ENCODE measurements around the gene ZNF670.
"Not testable (repeated sequence)": the region's sequence is repeated elsewhere in the genome, so short reads cannot be mapped to it uniquely, and the experiment has no call there.

DNA sequence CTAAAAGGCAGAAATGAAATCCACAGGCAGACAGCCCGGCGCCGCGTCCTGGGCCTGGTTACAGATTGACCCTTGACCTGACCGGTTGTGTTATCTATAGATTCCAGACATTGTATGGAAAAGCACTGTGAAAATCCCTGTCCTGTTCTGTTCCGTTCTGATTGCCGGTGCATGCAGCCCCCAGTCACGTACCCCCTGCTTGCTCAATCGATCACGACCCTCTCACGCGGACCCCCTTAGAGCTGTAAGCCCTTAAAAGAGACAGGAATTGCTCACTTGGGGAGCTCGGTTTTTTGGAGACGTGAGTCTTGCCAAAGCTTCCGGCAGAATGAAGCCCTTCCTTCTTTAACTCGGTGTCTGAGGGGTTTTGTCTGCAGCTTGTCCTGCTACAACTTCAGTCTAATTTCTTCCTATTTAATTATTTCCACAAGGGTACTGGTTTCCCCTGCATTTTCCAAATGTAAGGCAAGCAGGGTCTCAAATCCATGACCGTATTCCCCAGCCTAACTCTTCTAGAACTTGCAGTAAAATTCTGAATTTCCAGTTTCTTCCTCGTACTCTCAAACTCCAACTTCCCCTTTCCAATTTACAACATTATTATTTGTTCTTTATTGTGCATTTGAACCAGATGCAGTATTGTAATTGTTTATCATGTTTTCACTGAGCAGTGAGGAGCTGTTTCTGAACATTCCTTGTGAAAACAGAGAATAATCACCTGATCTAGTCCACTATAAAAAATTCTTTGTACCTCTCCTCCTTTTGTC lies 49.1 kb upstream of the ZNF670 start:
- not testable (repeated sequence) for TF ChIP-seq CTCF, POLR2AphosphoS5 (IDR thresholded peaks at IDR 0.05)

Measured in upper lobe of left lung (tissue), 4 donors.